Measurements from ENCODE around the gene PDGFRB. TPM values are rescaled to one million over a fixed set of nuclear protein-coding genes. Genes with fewer than 3 reads are reported as not detected.
A peak's percentile ranks its signal among the peaks of the same experiment; 100 is the strongest.

Gene PDGFRB
- 10 to 100 TPM in 2 of 6 experiments, 1 to 10 TPM in 4; 6.8 to 19.5 (median 9.4) TPM for total RNA-seq
- long read RNA-seq, result 0 reads

DNA sequence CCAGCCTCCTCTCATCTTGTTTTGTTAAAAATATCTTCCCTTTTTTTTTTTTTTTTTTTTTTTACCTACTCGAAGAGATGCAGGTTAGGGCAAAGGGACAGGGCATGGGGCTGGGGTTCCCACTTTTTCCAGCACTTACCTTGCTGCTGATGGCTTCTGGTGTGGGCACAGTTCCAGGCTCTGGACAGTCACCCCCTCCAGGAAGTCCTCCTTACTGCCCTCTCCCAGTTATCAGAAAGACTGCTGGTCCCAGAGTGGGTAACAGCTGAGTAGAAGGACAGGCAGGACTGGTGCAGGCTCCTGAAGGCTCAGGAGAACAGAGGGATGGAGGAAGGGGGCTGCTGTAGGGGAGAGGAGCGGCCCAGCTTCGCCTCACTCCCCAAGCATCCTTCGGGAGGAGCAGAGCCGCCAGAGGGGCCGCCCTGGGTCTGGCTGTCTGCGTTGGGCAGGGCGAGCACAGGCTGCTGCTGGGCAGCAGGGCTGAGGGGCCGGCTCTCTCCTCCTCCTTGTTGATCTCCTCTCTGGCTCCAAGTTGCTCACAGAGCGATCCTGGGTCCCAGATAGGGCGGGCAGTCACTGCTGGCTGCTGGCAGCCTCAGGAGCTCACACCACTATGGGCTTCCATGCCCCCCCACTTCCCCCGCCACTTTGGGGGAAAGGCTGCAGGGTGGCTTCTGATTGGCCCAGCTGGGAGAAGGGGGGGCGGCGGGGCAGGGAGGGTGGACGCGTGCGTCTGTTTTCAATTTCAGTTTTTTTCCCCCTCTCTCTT is at the start of gene PDGFRB:
Gene PDGFRB, minus strand, starts transcription at position 588 of the 769 bp plus-strand sequence. CDS start 18,798 bp downstream, outside the sequence.
- Histone ChIP-seq H3K4me1 (no peaks in the 10 kb centered on the region), H3K9me3 (no peaks in the 10 kb centered on the region), H3K27ac (peak within 1 kb of the TSS; percentile 29 to 31 (median 29)), H3K4me3 (peak within 1 kb of the TSS; percentile 17 to 28 (median 24)), H3K36me3 (no peaks in the 10 kb centered on the region), H3K27me3 (no peaks in the 10 kb centered on the region)
- WGBS (ENCODE audit: insufficient coverage, low coverage, low lambda C conversion rate, missing lambda C conversion rate), result 20% methylated on average over 6 of the region's 17 CpGs
- intact Hi-C loops (cut with DNase I), result no loop called here
- peak; percentile 39 to 49 (median 42) for ATAC-seq
- DNase-seq, result no peak
- TF ChIP-seq POLR2A (IDR thresholded peaks at IDR 0.05), result peak; percentile 40
- TF ChIP-seq, protein P1, sequence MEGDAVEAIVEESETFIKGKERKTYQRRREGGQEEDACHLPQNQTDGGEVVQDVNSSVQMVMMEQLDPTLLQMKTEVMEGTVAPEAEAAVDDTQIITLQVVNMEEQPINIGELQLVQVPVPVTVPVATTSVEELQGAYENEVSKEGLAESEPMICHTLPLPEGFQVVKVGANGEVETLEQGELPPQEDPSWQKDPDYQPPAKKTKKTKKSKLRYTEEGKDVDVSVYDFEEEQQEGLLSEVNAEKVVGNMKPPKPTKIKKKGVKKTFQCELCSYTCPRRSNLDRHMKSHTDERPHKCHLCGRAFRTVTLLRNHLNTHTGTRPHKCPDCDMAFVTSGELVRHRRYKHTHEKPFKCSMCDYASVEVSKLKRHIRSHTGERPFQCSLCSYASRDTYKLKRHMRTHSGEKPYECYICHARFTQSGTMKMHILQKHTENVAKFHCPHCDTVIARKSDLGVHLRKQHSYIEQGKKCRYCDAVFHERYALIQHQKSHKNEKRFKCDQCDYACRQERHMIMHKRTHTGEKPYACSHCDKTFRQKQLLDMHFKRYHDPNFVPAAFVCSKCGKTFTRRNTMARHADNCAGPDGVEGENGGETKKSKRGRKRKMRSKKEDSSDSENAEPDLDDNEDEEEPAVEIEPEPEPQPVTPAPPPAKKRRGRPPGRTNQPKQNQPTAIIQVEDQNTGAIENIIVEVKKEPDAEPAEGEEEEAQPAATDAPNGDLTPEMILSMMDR (IDR thresholded peaks at IDR 0.05), result no peak

DNA sequence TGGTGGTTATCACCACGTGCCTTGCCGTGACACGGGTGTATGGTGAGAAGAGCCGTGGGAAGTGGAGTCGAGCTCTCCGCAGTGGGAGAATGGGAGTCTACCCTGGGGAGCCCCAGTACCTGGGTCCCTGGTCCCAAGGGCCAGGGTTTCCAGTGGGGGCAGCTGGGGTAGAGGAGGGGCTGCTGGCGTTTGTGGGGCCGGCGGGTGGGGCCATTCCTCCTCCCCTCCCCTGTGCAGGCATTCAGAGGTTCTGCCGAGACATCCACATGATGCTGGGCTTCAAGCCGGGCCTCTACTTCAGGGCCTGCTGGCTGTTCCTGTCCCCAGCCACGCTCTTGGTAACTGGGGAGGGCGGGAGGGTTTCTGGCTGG is 48.9 kb upstream of the PDGFRB start:
- Histone ChIP-seq H3K9me3 (no peaks in the 10 kb centered on the region), H3K4me3 (no peak overlapping the region), H3K27me3 (no peaks in the 10 kb centered on the region), H3K36me3 (no peaks in the 10 kb centered on the region), H3K27ac (no peak overlapping the region), H3K4me1 (no peaks in the 10 kb centered on the region)
- WGBS (ENCODE audit: insufficient coverage, low coverage, low lambda C conversion rate, missing lambda C conversion rate), result no CpG with 5 or more reads among the region's 13 CpGs
- TF ChIP-seq, protein P1 (IDR thresholded peaks at IDR 0.05), result no peak
- no peak for TF ChIP-seq POLR2A (IDR thresholded peaks at IDR 0.05)
- DNase-seq, result no peak
- ATAC-seq, result no peak
- intact Hi-C loops (cut with DNase I), result no loop called here

DNA sequence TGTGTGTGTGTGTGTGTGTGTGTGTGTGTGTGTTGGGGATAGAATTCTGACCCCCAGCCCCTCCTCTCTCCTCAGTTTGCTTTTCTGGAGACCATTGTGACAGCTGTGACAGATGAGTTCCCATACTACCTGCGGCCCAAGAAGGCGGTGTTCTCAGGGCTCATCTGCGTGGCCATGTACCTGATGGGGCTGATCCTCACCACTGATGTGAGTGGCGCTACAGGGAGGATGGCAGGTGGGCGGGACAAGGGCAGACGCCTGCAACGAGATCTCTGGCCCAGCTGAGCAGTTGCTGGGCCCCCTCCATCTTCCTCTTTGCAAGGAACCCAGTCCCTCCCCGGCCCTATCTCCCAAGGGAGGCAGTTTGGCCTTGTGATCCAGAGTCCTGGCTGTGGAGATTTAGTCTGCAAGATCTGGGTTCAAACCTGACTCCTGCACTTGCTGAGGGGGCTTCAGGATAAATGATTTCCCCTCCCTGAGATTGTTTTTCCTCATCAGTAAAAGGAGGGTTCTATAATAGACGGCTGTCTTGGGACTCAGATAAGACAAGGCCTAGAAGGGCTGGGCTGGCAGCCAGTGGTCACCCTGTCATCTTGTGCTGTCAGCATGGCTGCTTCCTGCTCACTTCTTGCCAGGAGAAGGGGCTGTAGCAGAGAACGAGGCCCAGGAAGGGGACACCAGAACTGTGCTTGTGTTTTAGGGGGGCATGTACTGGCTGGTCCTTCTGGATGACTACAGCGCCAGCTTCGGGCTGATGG is 48.4 kb upstream of the PDGFRB start:
- H3K27ac ChIP-seq, result no peak overlapping the region
- ATAC-seq (peak in 1 of 4 donors; percentile 23), DNase-seq (no peak)
- no peaks in the 10 kb centered on the region for H3K9me3 ChIP-seq
- H3K27me3 ChIP-seq, result no peaks in the 10 kb centered on the region
- TF ChIP-seq POLR2A (IDR thresholded peaks at IDR 0.05), result no peak
- TF ChIP-seq, protein P1 (IDR thresholded peaks at IDR 0.05), result no peak
- no peaks in the 10 kb centered on the region for H3K36me3 ChIP-seq
- WGBS (ENCODE audit: insufficient coverage, low coverage, low lambda C conversion rate, missing lambda C conversion rate), result 83% methylated on average over 4 of the region's 12 CpGs
- no peak overlapping the region for H3K4me3 ChIP-seq
- H3K4me1 ChIP-seq, result no peaks in the 10 kb centered on the region
- intact Hi-C loops (cut with DNase I), result no loop called here

DNA sequence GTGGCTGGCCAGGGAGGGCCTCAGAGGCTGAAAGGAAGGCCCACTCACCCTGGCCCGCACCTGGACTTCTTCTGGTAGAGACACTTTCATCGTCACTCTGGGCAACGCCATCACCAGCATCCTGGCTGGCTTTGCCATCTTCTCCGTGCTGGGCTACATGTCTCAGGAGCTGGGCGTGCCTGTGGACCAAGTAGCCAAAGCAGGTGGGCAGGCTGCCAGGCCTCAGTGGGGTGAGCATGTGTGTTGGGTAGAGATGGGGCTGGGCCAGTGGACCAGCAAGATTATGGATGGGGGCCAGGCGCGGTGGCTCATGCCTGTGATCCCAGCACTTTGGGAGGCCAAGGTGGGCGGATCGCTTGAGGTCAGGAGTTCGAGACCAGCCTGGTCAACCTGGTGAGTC is 46.9 kb upstream of the PDGFRB start:
- H3K36me3 ChIP-seq, result no peaks in the 10 kb centered on the region

More for the DNA sequence above, 46.9 kb upstream of the PDGFRB start:
- DNase-seq (no peak), ATAC-seq (no peak)
- Histone ChIP-seq H3K9me3 (no peaks in the 10 kb centered on the region), H3K4me1 (no peaks in the 10 kb centered on the region), H3K27ac (no peak overlapping the region), H3K4me3 (no peak overlapping the region), H3K27me3 (no peaks in the 10 kb centered on the region)
- no CpG with 5 or more reads among the region's 10 CpGs for WGBS (ENCODE audit: insufficient coverage, low coverage, low lambda C conversion rate, missing lambda C conversion rate)
- no peak for TF ChIP-seq POLR2A (IDR thresholded peaks at IDR 0.05)
- TF ChIP-seq, protein P1 (IDR thresholded peaks at IDR 0.05), result no peak
- intact Hi-C loops (cut with DNase I), result no loop called here

Measured in right lobe of liver (tissue), 6 donors.